Measurements from ENCODE around the gene PDCD11. TPM values are rescaled to one million over a fixed set of nuclear protein-coding genes. Genes with fewer than 3 reads are reported as not detected.
"Not testable (repeated sequence)": the region's sequence is repeated elsewhere in the genome, so short reads cannot be mapped to it uniquely, and the experiment has no call there.

The PDCD11 gene
- polyA plus RNA-seq, 1 donor, result 24.6 TPM

DNA sequence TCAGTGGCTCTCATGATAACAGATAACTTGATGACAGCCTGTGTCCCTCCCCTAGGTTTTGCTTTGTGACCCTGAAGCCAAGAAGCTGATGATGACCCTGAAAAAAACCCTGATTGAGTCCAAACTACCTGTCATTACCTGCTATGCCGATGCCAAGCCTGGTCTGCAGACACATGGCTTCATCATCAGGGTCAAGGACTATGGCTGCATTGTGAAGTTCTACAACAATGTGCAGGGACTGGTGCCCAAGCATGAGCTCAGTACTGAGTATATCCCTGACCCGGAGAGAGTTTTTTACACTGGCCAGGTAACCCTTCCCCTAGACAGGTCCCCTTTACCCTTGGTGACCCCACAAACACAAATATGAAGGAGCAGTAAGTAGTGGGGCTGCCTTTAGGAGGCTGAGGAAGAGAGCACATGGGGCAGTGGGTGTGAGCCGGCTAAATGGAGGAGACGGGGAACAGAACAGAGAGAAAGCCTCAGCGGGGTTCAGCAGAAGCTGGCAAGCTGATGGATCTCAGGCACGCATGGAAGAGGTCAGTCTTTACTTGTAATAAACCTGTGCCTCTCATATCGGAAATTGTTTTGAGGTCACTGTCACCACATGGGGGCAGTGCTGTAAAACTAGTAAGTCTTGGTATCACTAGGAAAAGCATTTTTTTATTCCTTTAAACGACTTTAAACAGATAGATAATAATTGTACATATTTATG, 20.2 kb downstream of the PDCD11 start:
- peak; percentile 43 for DNase-seq (ENCODE audit: low read depth)

GRCh38 chr10:103417148-103417469, 20.7 kb downstream of the PDCD11 start:
- not testable (repeated sequence) for DNase-seq (ENCODE audit: low read depth)

- DNase-seq (ENCODE audit: low read depth), result no peak
Measured at GRCh38 chr10:103417601-103418000, 21.2 kb downstream of the PDCD11 start.

GRCh38 chr10:103419101-103419500, 22.7 kb downstream of the PDCD11 start:
- no peak for DNase-seq (ENCODE audit: low read depth)

DNA sequence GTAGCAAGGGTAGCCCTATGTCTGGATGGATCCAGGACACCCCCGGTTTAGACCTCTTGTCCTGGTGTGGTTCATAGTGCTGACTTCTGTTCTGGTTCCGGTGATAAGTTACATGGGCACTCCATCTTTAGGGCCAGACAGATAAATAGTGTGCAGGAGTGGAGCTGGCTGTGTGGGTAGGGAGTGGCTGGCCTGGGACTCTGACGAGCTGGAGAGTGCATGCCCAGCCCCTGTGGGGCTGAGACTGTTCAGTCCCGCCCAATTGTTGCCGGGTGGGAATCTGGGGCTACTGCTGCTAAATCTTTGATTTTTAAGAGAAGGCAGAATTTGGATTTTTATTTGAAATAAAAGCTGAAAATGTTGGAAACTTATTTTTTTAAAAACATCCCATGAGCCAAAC, 27.3 kb downstream of the PDCD11 start:
- DNase-seq (ENCODE audit: low read depth), result no peak

DNA sequence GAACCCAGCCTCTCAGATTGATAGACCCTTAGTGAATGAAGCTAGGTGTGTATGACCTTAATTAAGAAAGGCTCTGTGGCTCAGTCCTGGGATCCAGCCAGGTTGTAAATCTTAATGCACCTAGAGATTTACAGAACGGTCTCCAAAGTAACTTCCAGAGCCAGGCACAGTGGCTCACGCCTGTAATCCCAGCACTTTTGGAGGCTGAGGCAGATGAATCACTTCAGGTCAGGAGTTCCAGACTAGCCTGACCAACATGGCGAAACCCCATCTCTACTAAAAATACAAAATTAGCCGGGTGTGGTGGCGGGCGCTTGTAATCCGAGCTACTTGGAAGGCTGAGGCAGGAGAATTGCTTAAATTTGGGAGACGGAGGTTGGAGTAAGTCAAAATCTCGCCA, 31.4 kb downstream of the PDCD11 start:
- no peak for DNase-seq (ENCODE audit: low read depth)

- DNase-seq (ENCODE audit: low read depth), result no peak
Measured at GRCh38 chr10:103428989-103429643, 32.7 kb downstream of the PDCD11 start.

GRCh38 chr10:103429647-103430046, 33.2 kb downstream of the PDCD11 start:
- DNase-seq (ENCODE audit: low read depth), result no peak

DNA sequence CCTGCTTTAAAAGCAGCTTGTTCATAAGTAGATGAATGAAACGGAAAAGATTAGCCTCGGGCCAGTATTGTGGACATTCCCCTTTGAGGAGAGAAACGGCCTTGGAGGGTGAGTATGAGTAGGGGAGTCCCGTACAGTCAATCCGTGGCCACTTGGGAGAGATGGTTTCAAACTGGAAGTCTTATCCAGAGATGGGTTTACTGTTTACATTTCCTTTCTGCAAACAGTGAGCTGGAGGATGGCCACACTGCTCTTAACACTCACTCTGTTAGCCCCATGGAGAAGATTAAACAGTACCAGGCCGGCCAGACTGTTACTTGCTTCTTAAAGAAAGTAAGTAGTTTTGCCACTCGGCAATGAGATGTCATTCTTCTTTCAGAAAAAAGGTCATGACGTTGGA, 35.5 kb downstream of the PDCD11 start:
- no peak for DNase-seq (ENCODE audit: low read depth)

DNA sequence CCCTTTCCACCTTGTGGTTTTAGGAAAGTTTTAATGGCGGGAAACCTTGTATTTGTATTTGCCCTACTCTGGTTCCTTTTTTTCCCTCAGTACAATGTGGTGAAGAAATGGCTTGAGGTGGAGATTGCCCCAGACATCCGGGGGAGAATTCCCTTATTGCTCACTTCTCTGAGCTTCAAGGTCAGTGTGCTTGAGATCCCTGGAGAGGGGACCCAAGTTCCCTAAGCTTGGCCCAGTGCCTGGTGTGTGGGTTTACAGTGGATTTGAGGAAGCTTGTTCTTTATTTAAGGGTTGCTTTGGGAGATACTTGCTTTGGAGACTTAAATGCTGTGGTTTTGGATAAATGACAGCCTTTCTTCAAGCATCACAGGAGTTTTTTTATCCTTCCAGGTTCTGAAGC, 37.4 kb downstream of the PDCD11 start:
- DNase-seq (ENCODE audit: low read depth), result no peak

DNA sequence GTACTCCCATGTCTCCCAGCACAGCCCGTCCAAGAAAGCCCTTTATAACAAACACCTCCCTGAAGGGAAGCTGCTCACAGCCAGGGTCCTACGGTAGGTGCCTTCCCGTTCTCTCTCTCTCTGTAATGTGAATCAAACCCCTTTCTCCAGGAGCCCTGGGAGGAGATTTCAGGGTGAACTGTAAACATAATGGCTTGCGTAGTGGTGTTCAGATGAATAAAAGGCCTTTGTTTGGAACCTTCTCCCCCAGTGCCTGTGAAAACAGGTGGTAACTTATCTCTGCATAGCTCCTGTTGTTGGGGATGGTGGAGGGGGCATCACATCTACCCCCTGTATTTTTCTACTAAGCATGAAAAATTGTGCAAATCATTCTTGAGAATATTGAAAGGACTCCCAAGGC, 43.4 kb downstream of the PDCD11 start:
- no peak for DNase-seq (ENCODE audit: low read depth)

DNA sequence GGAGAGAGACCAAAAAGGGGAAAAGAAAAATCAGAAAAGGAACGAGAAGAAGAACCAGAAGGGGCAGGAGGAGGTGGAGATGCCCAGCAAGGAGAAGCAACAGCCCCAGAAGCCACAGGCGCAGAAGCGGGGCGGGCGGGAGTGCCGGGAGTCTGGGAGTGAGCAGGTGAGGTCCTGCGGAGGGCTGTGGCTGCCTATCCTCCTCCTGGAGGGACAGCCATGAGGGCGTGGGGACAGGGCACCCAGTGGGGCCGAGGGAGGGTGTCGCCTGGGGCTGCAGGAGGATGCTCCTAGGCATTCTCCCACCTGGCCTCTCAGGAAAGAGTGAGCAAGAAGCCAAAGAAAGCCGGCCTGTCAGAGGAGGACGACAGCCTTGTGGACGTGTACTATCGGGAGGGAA, 44.0 kb downstream of the PDCD11 start:
- no peak for DNase-seq (ENCODE audit: low read depth)

DNA sequence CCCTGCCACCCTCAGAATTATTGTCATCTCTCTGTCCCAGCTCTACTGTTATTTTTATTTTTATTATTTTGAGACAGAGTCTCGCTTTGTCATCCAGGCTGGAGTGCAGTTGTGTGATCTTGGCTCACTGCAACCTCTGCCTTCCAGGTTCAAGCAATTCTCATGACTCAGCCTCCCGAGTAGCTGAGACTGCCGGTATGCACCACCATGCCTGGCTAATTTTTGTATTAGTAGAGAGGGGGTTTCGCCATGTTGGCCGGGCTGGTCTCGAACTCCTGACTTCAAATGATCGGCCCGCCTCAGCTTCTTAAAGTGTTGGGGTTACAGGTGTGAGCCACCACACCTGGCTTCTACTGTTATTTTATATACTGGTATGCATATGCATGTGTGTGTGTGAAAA, 44.8 kb downstream of the PDCD11 start:
- DNase-seq (ENCODE audit: low read depth), result no peak

- DNase-seq (ENCODE audit: low read depth), result no peak
Measured at GRCh38 chr10:103441611-103442010, 45.2 kb downstream of the PDCD11 start.

DNA sequence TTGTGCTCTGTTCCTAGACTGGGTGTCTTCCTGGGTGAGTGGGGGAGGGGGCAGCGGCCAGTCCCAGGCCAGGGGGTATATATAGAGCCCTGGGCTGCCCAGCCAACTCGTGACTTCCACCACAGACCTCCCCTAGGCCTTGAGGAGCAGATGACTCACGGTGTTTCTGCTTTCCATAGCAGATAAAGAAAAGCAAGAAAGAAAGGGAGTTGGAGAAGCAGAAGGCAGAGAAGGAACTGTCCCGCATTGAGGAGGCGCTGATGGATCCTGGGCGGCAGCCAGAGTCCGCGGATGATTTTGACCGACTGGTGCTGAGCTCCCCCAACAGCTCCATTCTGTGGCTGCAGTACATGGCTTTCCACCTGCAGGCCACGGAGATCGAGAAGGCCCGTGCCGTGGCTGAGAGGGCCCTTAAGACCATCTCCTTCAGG, 45.6 kb downstream of the PDCD11 start:
- DNase-seq (ENCODE audit: low read depth), result no peak

- DNase-seq (ENCODE audit: low read depth), result no peak
Measured at GRCh38 chr10:103443475-103444185, 47.2 kb downstream of the PDCD11 start.

DNA sequence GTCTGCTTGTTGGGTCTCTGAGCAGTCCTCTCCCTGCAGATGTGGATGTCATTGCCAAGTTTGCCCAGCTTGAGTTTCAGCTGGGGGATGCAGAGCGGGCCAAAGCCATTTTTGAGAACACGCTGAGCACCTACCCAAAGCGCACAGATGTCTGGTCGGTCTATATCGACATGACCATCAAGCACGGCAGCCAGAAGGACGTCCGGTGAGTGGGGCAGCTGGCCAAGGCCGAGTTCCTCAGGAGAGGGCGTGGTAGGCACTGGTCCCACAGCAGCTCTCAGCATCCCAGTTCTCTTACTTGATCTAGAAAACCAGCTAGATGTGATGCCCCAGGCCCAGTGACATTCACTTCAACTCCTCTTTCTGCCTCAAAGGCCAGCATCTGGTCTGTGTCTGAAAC, 48.1 kb downstream of the PDCD11 start:
- DNase-seq (ENCODE audit: low read depth), result no peak

- no peak for DNase-seq (ENCODE audit: low read depth)
Measured at GRCh38 chr10:103445366-103445765, 48.9 kb downstream of the PDCD11 start.

DNA sequence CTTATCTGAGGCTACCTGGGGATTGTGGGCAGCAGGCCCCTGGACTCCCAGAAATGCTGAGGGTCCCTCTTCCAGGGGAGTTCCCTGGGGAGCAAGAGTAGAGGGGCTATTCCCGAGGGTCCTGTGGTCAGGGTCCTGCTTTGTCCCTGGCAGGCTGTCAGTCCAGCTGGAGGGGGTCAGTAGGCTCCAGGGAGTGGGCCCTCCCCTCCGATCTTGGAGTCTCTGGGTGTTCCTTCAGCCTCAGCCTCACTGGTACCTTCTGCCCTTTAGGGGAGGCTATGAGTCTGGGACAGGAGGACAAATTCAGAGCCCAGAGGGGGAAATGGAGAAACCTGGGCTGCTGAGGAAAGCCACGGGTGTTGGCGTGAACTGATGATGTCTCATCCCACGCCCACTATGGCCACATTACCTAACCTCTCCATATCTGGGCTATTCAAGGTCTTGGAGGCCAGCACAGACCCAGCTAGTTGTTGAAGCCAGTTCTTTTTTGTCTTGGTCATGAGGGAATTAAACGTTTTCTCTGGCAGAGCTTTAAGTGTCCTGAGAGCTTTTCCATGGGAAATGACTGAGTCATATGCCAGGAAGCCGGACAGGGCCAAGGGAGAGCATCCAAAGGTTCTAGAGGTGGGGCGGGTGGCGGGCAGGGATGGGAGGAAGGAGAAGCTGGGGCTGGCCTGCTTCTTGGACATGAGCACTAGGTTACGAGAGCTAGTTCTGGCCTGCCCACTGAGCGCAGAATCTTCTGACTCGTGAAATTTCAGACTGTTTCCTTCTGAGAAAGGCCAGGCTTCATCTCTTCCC, 49.5 kb downstream of the PDCD11 start:
- DNase-seq (ENCODE audit: low read depth), result no peak

DNA sequence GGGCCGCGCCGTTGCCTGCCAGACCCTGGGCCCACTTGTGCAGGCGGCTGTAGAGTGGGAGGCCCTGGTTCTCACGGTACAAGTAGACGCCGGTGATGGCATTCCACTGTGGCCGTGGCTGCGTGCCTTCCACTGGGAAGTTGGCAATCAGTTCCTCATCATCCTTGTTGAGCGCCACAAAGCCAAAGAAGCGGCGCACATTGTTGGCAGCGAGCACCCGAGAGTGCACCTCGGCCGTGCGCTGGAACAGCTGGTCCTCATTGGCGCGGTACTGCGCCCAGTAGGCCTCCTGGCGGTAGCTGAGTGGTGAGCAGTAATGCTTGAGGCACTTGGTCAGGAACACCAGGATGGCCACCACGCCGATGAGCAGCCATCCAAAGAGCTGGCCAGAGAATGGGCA, 50.8 kb downstream of the PDCD11 start:
- DNase-seq (ENCODE audit: low read depth), result no peak

GRCh38 chr10:103448746-103449145, 52.3 kb downstream of the PDCD11 start:
- no peak for DNase-seq (ENCODE audit: low read depth)

Data from forelimb muscle (tissue), 1 donor.